HCEC 1CT (cell line): ENCODE data around the gene BARX1.

Source experiments
- DNase-seq: peaks from one replicate; pipeline ENCODE4 v3.0.0-alpha.2; 2017

The BARX1 gene

GRCh38 chr9:93916358-93916757, 38.8 kb downstream of the BARX1 start:
- no peak for DNase-seq

GRCh38 chr9:93911801-93912554, 43.2 kb downstream of the BARX1 start:
- DNase-seq: no peak

GRCh38 chr9:93911136-93911745, 43.9 kb downstream of the BARX1 start:
- DNase-seq: no peak

GRCh38 chr9:93910598-93910997, 44.6 kb downstream of the BARX1 start:
- no peak for DNase-seq

GRCh38 chr9:93910196-93910595, 45.0 kb downstream of the BARX1 start:
- DNase-seq: no peak

- DNase-seq: no peak
Observed at GRCh38 chr9:93909242-93909616, 45.9 kb downstream of the BARX1 start.

GRCh38 chr9:93908591-93909241, 46.4 kb downstream of the BARX1 start:
- DNase-seq: no peak

- no peak for DNase-seq
Observed at GRCh38 chr9:93907551-93908199, 47.5 kb downstream of the BARX1 start.

- no peak for DNase-seq
Observed at GRCh38 chr9:93906195-93906880, 48.8 kb downstream of the BARX1 start.

GRCh38 chr9:93905473-93906133, 49.6 kb downstream of the BARX1 start:
- DNase-seq: no peak

- DNase-seq: no peak
Observed at GRCh38 chr9:93904649-93905472, 50.3 kb downstream of the BARX1 start.

- no peak for DNase-seq
Observed at GRCh38 chr9:93903886-93904648, 51.1 kb downstream of the BARX1 start.

- no peak for DNase-seq
Observed at GRCh38 chr9:93902780-93903655, 52.1 kb downstream of the BARX1 start.

- no peak for DNase-seq
Observed at GRCh38 chr9:93902051-93902779, 52.9 kb downstream of the BARX1 start.
